GM23248 (cell line): Measurements from ENCODE around the gene FEZ2.

ENCODE experiments used
- EZH2 ChIP-seq: fragments of 200-600 bp; sonication (generic); IDR thresholded peaks from 2 replicates; pipeline ENCODE4 v1.6.1; 2018; ENCODE audit warnings: antibody characterized with exemption, mild to moderate bottlenecking; ENCODE audit not compliant: insufficient read depth, poor library complexity, severe bottlenecking
- EZH2phosphoT487 ChIP-seq: fragments of 200-600 bp; sonication (generic); IDR thresholded peaks from 2 replicates; pipeline ENCODE4 v1.6.1; 2018; ENCODE audit warnings: antibody characterized with exemption, moderate library complexity, mild to moderate bottlenecking, low read depth; ENCODE audit not compliant: insufficient read depth

DNA sequence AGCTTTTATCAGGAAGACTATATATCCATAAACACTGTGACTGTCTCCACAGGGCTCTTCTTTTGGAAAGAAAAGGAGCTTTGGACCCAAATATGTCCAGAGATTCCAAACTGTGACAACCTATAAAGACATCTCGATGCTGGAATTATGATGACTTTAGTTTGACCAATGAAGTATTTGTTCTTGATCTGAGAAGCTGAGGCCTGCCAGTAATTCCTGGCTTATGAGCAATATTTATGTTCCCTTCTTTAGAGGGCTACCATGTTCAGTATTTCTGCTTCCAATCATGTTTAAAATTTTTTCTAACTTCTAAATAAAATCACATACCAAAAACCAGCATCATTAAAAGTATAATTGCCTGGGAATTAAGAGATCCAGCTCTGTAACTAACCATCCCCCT lies 41.1 kb downstream of the FEZ2 start:
- TF ChIP-seq EZH2phosphoT487 (no peak), EZH2 (no peak)
